Caco-2 (cell line): ENCODE data around the gene SLC17A7. TPM values are rescaled to one million over a fixed set of nuclear protein-coding genes. Genes with fewer than 3 reads are reported as not detected.

Experiments
- BruUV-seq: library from RNA; stranded (reverse); fragments of 400-500 nt; replicated peaks from 2 replicates; lab custom pipeline; 2021; lab: Mats Ljungman, UMichigan
- CTCF ChIA-PET: fragments of 300-600 bp; sonication (Branson Sonifier 250); formaldehyde crosslinking; loops from one replicate; lab custom pipeline; 2022; ENCODE audit warnings: antibody characterized with exemption; lab: Charles Lee
- POLR2A ChIA-PET: fragments of 300-600 bp; sonication (Branson Sonifier 250); formaldehyde crosslinking; loops from one replicate; lab custom pipeline; 2022; ENCODE audit warnings: antibody characterized with exemption; lab: Charles Lee
- DNase-seq, 2 experiments: peaks; one replicate each; pipeline versions ENCODE4 v3.0.0 to v3.0.0-alpha.2; 2020 to 2022
- H3K27me3 ChIP-seq: replicated peaks from 2 replicates; pipeline ENCODE4 v1.6.0; 2011; ENCODE audit warnings: low read length; ENCODE audit not compliant: control insufficient read depth, insufficient read depth
- H3K36me3 ChIP-seq: 2 replicates; pipeline ENCODE4 v1.5.1; 2011; ENCODE audit warnings: low read length; ENCODE audit not compliant: control insufficient read depth, insufficient read depth
- H3K4me1 ChIP-seq: fragments of 250-450 bp; sonication (Bioruptor Pico); 2 replicates; pipeline ENCODE4 v1.5.1; 2020; ENCODE audit warnings: mild to moderate bottlenecking
- H3K4me3 ChIP-seq: 2 replicates; pipeline ENCODE4 v1.5.1; 2011; ENCODE audit warnings: low read depth, mild to moderate bottlenecking, control low read depth, low read length
- H3K9me3 ChIP-seq: fragments of 250-450 bp; sonication (Bioruptor Pico); 2 replicates; pipeline ENCODE4 v1.5.1; 2020; ENCODE audit warnings: mild to moderate bottlenecking, moderate library complexity
- H3K27ac Mint-ChIP-seq: one replicate; pipeline ENCODE4 v1.8.0; 2022; ENCODE audit warnings: mixed read lengths; ENCODE audit not compliant: unreplicated experiment
- H3K27me3 Mint-ChIP-seq: one replicate; pipeline ENCODE4 v1.8.0; 2022; ENCODE audit warnings: mixed read lengths; ENCODE audit not compliant: insufficient read depth, unreplicated experiment
- H3K36me3 Mint-ChIP-seq: one replicate; pipeline ENCODE4 v1.8.0; 2022; ENCODE audit warnings: mild to moderate bottlenecking, mixed read lengths; ENCODE audit not compliant: insufficient read depth, unreplicated experiment
- H3K4me1 Mint-ChIP-seq: one replicate; pipeline ENCODE4 v1.8.0; 2022; ENCODE audit warnings: low read depth, mixed read lengths; ENCODE audit not compliant: unreplicated experiment
- H3K4me3 Mint-ChIP-seq: one replicate; pipeline ENCODE4 v1.8.0; 2022; ENCODE audit warnings: mild to moderate bottlenecking, moderate library complexity, mixed read lengths; ENCODE audit not compliant: unreplicated experiment
- H3K9me3 Mint-ChIP-seq: one replicate; pipeline ENCODE4 v1.8.0; 2022; ENCODE audit warnings: mixed read lengths; ENCODE audit not compliant: unreplicated experiment
- CTCF ChIP-seq, 2 experiments: fragments of 200-600 bp in 1 of 2; IDR thresholded peaks; 1 replicate in 1 of 2; 2 replicates in 1 of 2; pipeline versions ENCODE4 v1.5.1 to v1.8.0; 2011 to 2022; ENCODE audit warnings: antibody characterized with exemption in 1 of 2, control low read depth in 1 of 2, inconsistent platforms in 1 of 2, low read depth in 1 of 2, low read length in 1 of 2, mild to moderate bottlenecking in 1 of 2, moderate library complexity in 1 of 2; ENCODE audit not compliant: insufficient read depth in 1 of 2, severe bottlenecking in 1 of 2, unreplicated experiment in 1 of 2
- intact Hi-C: fragments of 100-400 bp; cut with micrococcal nuclease; formaldehyde crosslinking; loops from one replicate; pipeline ENCODE4 v1.10.0; 2022; ENCODE audit not compliant: unreplicated experiment
- total RNA-seq: library from RNA; stranded (reverse); gene quantifications from 2 replicates; pipeline ENCODE4 v1.2.3, GENCODE V29; 2022

Gene SLC17A7
- total RNA-seq, 1 experiment from 2014 or later: 0.36 TPM

DNA sequence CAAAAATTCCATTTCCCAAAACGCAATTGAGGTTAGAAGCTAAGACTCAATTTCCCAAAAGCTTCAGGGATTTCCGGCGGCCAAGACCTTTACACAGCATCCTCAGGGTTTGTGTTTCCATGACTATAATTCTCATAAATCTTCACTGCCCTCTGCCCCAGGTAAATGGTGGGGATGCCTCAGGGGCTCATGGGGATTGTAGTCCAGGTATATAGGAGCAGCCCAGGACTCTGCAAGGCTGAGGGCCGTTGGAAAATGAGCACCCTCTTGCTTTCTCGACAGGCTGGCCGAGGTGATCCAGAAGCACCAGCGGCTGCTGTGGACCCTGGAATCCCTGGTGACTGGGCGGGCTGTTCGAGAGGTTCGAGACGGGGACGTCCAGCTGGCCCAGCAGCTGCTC is 18.1 kb upstream of the SLC17A7 start:
- intact Hi-C loops: no loop called here
- no peak for DNase-seq
- H3K4me3 Mint-ChIP-seq: no peak overlapping the region
- H3K9me3 ChIP-seq: no peaks in the 10 kb centered on the region
- no peak overlapping the region for H3K27ac Mint-ChIP-seq
- H3K27me3 Mint-ChIP-seq: no peaks in the 10 kb centered on the region
- no peaks in the 10 kb centered on the region for H3K9me3 Mint-ChIP-seq
- TF ChIP-seq CTCF (IDR thresholded peaks at IDR 0.05; ENCODE audit: insufficient read depth in 1 of 2, low read depth in 1 of 2, low read length in 1 of 2, severe bottlenecking in 1 of 2, unreplicated experiment in 1 of 2): no peak
- ChIA-PET CTCF (no interaction called here), POLR2A (no interaction called here)
- H3K36me3 Mint-ChIP-seq: peaks cover 17% of the 10 kb centered on the region
- H3K4me3 ChIP-seq: no peak overlapping the region
- BruUV-seq: no TSS peak
- H3K4me1 ChIP-seq: peaks cover 2% of the 10 kb centered on the region; the same call in 1 of the 2 replicates
- H3K36me3 ChIP-seq: no peaks in the 10 kb centered on the region; the same call in none of the 2 replicates
- H3K27me3 ChIP-seq: no peaks in the 10 kb centered on the region
- H3K4me1 Mint-ChIP-seq: no peaks in the 10 kb centered on the region

- no peaks in the 10 kb centered on the region for H3K9me3 Mint-ChIP-seq
- H3K36me3 Mint-ChIP-seq: peaks cover 20% of the 10 kb centered on the region
- BruUV-seq: no TSS peak
- no peak overlapping the region for H3K4me3 Mint-ChIP-seq
- CTCF ChIA-PET: interaction anchor here (0.7 kb wide), 1 partner anchor 346 kb away, joined by 3 read pairs; no protein-coding TSS in a partner anchor
- POLR2A ChIA-PET: no interaction called here
- H3K4me1 ChIP-seq: peaks cover 6% of the 10 kb centered on the region; the same call in 1 of the 2 replicates
- no peaks in the 10 kb centered on the region for H3K4me1 Mint-ChIP-seq
- no peak overlapping the region for H3K4me3 ChIP-seq
- no peaks in the 10 kb centered on the region for H3K27me3 Mint-ChIP-seq
- no peaks in the 10 kb centered on the region for H3K9me3 ChIP-seq
- H3K36me3 ChIP-seq: no peaks in the 10 kb centered on the region; the same call in none of the 2 replicates
- no peaks in the 10 kb centered on the region for H3K27me3 ChIP-seq
- no peak overlapping the region for H3K27ac Mint-ChIP-seq
- TF ChIP-seq CTCF (IDR thresholded peaks at IDR 0.05; ENCODE audit: insufficient read depth in 1 of 2, low read depth in 1 of 2, low read length in 1 of 2, severe bottlenecking in 1 of 2, unreplicated experiment in 1 of 2): no peak
- intact Hi-C loops: no loop called here
- no peak for DNase-seq
Measured at GRCh38 chr19:49458567-49458903, 17.2 kb upstream of the SLC17A7 start.

DNA sequence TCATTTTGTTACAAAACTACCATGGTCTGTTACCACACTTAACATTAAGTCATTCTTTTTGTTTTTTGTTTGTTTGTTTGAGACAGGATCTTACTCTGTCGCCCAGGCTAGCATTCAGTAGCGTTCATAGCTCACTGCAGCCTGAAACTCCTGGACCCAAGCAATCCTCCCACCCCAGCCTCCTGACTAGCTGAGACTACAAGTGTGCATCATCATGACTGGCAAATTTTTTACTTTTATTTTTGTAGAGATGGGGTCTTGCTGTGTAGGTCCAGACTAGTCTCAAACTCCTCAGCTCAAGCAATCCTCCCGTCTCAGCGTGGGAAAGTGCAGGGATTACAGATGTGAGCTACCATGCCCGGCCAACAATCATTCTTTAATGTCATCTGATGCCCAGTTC is 15.0 kb upstream of the SLC17A7 start:
- Histone ChIP-seq H3K4me1 (peaks cover 6% of the 10 kb centered on the region; the same call in 1 of the 2 replicates), H3K9me3 (no peaks in the 10 kb centered on the region), H3K27me3 (no peaks in the 10 kb centered on the region), H3K36me3 (no peaks in the 10 kb centered on the region; the same call in none of the 2 replicates), H3K4me3 (no peak overlapping the region)
- H3K4me3 Mint-ChIP-seq: peak overlapping the region; percentile 27
- ChIA-PET CTCF (no interaction called here), POLR2A (interaction anchor here (0.6 kb wide), 1 partner anchor 40 kb away, joined by 5 read pairs; the partner anchor contains the start of gene RPS11)
- intact Hi-C loops: no loop called here
- TF ChIP-seq CTCF (IDR thresholded peaks at IDR 0.05; ENCODE audit: insufficient read depth in 1 of 2, low read depth in 1 of 2, low read length in 1 of 2, severe bottlenecking in 1 of 2, unreplicated experiment in 1 of 2): no peak
- H3K36me3 Mint-ChIP-seq: peaks cover 31% of the 10 kb centered on the region
- no peak overlapping the region for H3K27ac Mint-ChIP-seq
- no peak for DNase-seq
- no peaks in the 10 kb centered on the region for H3K27me3 Mint-ChIP-seq
- no peaks in the 10 kb centered on the region for H3K4me1 Mint-ChIP-seq
- no TSS peak for BruUV-seq
- no peaks in the 10 kb centered on the region for H3K9me3 Mint-ChIP-seq
